SK-N-MC (cell line): ENCODE data around the gene TMEM218.

Source experiments
- DNase-seq: peaks from one replicate; pipeline ENCODE4 v3.0.0-alpha.2; 2011; ENCODE audit warnings: low read depth, low spot score
- H3K27ac ChIP-seq: fragments of 200-600 bp; sonication (generic); 2 replicates; pipeline ENCODE4 v1.5.1; 2016; ENCODE audit warnings: mixed run types
- H3K36me3 ChIP-seq: fragments of 200-600 bp; sonication (generic); 2 replicates; pipeline ENCODE4 v1.6.1; 2017; ENCODE audit warnings: antibody characterized with exemption, low read length, mixed read lengths; ENCODE audit not compliant: insufficient read depth
- H3K4me3 ChIP-seq: fragments of 200-600 bp; sonication (generic); 2 replicates; pipeline ENCODE4 v1.5.1; 2016
- H3K9ac ChIP-seq: fragments of 200-600 bp; sonication (generic); 2 replicates; pipeline ENCODE4 v1.8.0; 2017; ENCODE audit warnings: mixed run types, mixed read lengths; ENCODE audit not compliant: insufficient read length
- H3K9me3 ChIP-seq: fragments of 200-600 bp; sonication (generic); 2 replicates; pipeline ENCODE4 v1.6.1; 2017; ENCODE audit warnings: low read depth, mild to moderate bottlenecking, antibody characterized with exemption, low read length, moderate library complexity, mixed read lengths
- EZH2 ChIP-seq: fragments of 200-600 bp; sonication (generic); IDR thresholded peaks from one replicate; pipeline ENCODE4 v1.6.1; 2017; ENCODE audit warnings: antibody characterized with exemption
- FOXP2 ChIP-seq: optimal IDR thresholded peaks from 2 replicates; pipeline ENCODE3; 2011; ENCODE audit warnings: mild to moderate bottlenecking, moderate library complexity; ENCODE audit not compliant: insufficient read depth; ENCODE audit errors: extremely low read length, control extremely low read depth
- POLR2AphosphoS5 ChIP-seq: IDR thresholded peaks from 2 replicates; pipeline ENCODE4 v1.6.1; 2012; ENCODE audit warnings: mild to moderate bottlenecking, low read depth, low read length, borderline replicate concordance

Gene TMEM218

DNA sequence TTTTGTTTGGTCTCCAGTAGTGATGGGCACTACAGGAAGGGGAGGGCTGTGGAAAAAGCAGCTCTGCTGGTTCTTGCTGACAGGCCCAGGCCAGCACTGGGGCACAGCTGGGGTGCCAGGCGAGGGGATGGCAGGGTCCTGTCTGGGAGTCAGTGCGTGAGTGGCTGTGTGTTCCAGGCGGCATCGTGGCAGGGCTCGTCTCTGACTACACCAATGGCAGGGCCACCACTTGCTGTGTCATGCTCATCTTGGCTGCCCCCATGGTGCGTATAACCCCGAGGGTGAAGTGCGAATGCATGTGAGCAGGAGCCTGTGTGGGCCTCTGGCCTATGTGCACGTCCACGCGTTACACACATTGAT, 27.4 kb downstream of the TMEM218 start:
- no peak for DNase-seq
- Histone ChIP-seq H3K4me3 (no peak overlapping the region), H3K36me3 (no peaks in the 10 kb centered on the region), H3K9me3 (no peaks in the 10 kb centered on the region), H3K9ac (no peak overlapping the region), H3K27ac (no peak overlapping the region)
- TF ChIP-seq EZH2 (no peak), POLR2AphosphoS5 (no peak), FOXP2 (no peak)

GRCh38 chr11:125083312-125084056, 27.9 kb downstream of the TMEM218 start:
- no peak overlapping the region for H3K9ac ChIP-seq
- no peak for DNase-seq
- H3K27ac ChIP-seq, result no peak overlapping the region
- no peak overlapping the region for H3K4me3 ChIP-seq
- no peaks in the 10 kb centered on the region for H3K36me3 ChIP-seq
- H3K9me3 ChIP-seq, result no peaks in the 10 kb centered on the region
- TF ChIP-seq FOXP2 (no peak), EZH2 (no peak), POLR2AphosphoS5 (no peak)

DNA sequence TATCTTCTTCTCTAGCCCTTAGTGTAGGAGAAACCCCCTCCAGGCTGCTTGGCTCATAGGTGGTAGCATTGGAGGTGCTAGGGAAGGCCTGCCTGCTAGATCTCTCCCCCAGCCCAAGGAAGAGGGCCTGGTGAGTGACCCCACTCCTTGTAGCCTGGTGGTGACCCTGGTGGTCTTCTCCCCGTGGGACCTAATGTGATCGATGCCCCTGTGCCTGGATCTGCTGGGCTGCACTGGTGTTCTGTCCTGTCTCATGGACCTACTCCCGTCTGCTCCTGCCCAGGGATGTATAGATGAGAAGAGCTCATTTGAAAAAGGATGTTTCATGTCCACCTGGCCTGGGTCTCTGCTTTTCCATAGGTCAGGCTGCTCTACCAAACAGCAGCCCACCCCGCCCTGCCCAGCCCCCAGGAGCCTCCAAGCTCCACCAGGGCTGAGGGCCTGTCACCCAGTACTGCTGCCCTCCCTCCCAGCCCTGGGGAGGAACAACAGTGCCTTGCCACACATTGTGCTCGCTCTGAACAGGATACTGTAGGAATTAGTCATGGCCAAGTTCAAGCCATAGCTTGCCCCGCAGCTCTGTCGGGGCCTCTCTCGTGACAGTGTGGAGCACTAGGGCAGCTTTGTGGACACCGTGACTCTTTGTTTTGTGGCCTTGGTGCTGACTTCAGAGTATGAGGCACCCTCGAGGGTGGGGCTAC, 28.7 kb downstream of the TMEM218 start:
- no peak for DNase-seq
- Histone ChIP-seq H3K27ac (no peak overlapping the region), H3K9ac (no peak overlapping the region), H3K36me3 (no peaks in the 10 kb centered on the region), H3K9me3 (no peaks in the 10 kb centered on the region), H3K4me3 (no peak overlapping the region)
- TF ChIP-seq POLR2AphosphoS5, result no peak
- no peak for TF ChIP-seq FOXP2
- no peak for TF ChIP-seq EZH2

DNA sequence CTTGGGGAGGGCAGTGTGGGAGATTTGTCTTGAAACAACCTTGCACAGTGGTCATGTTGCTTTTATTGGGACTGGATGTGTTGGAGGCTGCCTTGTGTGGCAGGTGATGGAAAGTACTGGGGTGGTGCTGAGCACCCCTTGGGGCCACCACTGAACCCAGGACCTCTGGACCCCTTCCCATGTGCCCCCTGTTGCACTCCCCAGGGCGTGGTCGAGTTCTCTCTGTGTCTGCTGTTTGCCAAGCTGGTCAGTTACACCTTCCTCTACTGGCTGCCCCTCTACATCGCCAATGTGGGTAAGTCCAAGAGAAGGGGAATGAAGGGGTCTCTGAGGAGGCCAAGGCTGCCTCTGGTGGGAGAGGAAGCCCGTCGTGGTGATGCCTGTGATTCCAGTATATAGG, 29.4 kb downstream of the TMEM218 start:
- Histone ChIP-seq H3K9me3 (no peaks in the 10 kb centered on the region), H3K36me3 (no peaks in the 10 kb centered on the region), H3K4me3 (no peak overlapping the region), H3K27ac (no peak overlapping the region), H3K9ac (no peak overlapping the region)
- TF ChIP-seq FOXP2 (no peak), POLR2AphosphoS5 (no peak), EZH2 (no peak)
- no peak for DNase-seq

DNA sequence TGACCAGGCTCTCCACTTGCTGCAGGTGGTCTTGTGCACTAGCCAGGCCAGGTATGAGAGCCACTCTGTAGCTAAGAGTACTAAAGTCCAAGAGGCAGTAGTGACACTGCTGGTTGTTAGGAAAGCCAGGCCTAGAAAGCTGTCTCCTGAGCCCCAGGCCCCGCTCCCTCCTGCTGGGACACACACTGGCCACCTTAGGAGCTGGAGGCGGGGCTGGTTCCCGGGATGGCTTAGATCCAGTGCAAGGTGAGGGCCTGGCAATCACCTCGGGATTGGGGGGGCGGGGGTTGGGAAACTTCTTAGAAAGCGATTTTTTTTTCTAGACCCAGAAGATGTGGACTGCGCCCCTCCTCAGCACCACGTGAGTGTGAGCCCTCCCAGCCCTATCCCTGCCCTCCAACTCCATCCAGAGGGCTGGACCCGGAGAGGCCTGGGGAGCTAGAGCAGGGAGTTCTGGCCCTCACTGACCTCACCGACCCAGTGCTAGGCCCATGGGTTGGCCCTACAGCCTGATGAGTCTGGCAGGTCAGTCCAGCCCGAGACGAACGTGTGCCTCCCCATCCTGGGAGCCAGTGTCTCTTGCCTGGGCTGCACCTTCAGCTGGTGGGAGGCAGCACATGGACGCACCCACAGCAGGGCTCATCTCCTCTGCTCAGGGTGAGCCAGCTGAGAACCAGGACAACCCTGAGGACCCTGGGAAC, 30.2 kb downstream of the TMEM218 start:
- DNase-seq, result no peak
- Histone ChIP-seq H3K9me3 (no peaks in the 10 kb centered on the region), H3K27ac (no peak overlapping the region), H3K36me3 (no peaks in the 10 kb centered on the region), H3K4me3 (no peak overlapping the region), H3K9ac (no peak overlapping the region)
- no peak for TF ChIP-seq EZH2
- no peak for TF ChIP-seq FOXP2
- no peak for TF ChIP-seq POLR2AphosphoS5

- no peak overlapping the region for H3K4me3 ChIP-seq
- no peaks in the 10 kb centered on the region for H3K9me3 ChIP-seq
- H3K36me3 ChIP-seq, result no peaks in the 10 kb centered on the region
- DNase-seq, result no peak
- H3K27ac ChIP-seq, result no peak overlapping the region
- TF ChIP-seq POLR2AphosphoS5, result no peak
- no peak for TF ChIP-seq EZH2
- no peak for TF ChIP-seq FOXP2
- no peak overlapping the region for H3K9ac ChIP-seq
Observed at GRCh38 chr11:125080531-125080911, 30.9 kb downstream of the TMEM218 start.

- H3K27ac ChIP-seq, result no peak overlapping the region
- H3K4me3 ChIP-seq, result no peak overlapping the region
Observed at GRCh38 chr11:125079878-125080530, 31.4 kb downstream of the TMEM218 start.

More at GRCh38 chr11:125079878-125080530, 31.4 kb downstream of the TMEM218 start:
- no peak overlapping the region for H3K9ac ChIP-seq
- no peak for DNase-seq
- TF ChIP-seq POLR2AphosphoS5 (no peak), FOXP2 (no peak), EZH2 (no peak)
- no peaks in the 10 kb centered on the region for H3K9me3 ChIP-seq
- H3K36me3 ChIP-seq, result no peaks in the 10 kb centered on the region
